ENCODE data around the gene KIAA1191. TPM values are rescaled to one million over a fixed set of nuclear protein-coding genes. Genes with fewer than 3 reads are reported as not detected.
"Not testable (repeated sequence)": the region's sequence is repeated elsewhere in the genome, so short reads cannot be mapped to it uniquely, and the experiment has no call there.

Gene KIAA1191
- total and polyA plus RNA-seq, 5 donors, result 70.5 to 99.7 (median 96.9) TPM

- no peaks in the 10 kb centered on the region for H3K4me1 ChIP-seq (ENCODE audit: control insufficient read depth, insufficient read depth, low read length)
- no peaks in the 10 kb centered on the region for H3K27me3 ChIP-seq (ENCODE audit: control insufficient read depth, insufficient read depth)
- no peak overlapping the region for H3K4me3 ChIP-seq (ENCODE audit: low read length)
- no peak overlapping the region for H3K27ac ChIP-seq (ENCODE audit: low read length)
- intact Hi-C loops (cut with DNase I), result no loop called here
- no peaks in the 10 kb centered on the region for H3K9me3 ChIP-seq (ENCODE audit: control insufficient read depth, low read length)
- no peak for ATAC-seq
- 90% methylated on average over 2 of the region's 2 CpGs for WGBS
- no peak for DNase-seq
These were observed 20.0 kb downstream of the KIAA1191 start for GRCh38 chr5:176341325-176342157.

- Histone ChIP-seq H3K9me3 (ENCODE audit: control insufficient read depth, low read length) (no peaks in the 10 kb centered on the region), H3K27me3 (ENCODE audit: control insufficient read depth, insufficient read depth) (no peaks in the 10 kb centered on the region), H3K4me1 (ENCODE audit: control insufficient read depth, insufficient read depth, low read length) (no peaks in the 10 kb centered on the region), H3K27ac (ENCODE audit: low read length) (no peak overlapping the region), H3K4me3 (ENCODE audit: low read length) (no peak overlapping the region)
- ATAC-seq, result no peak
- intact Hi-C loops (cut with DNase I), result no loop called here
- DNase-seq, result no peak
- WGBS, result 96% methylated on average over 5 of the region's 5 CpGs
These were observed 22.3 kb downstream of the KIAA1191 start for GRCh38 chr5:176339304-176339703.

DNA sequence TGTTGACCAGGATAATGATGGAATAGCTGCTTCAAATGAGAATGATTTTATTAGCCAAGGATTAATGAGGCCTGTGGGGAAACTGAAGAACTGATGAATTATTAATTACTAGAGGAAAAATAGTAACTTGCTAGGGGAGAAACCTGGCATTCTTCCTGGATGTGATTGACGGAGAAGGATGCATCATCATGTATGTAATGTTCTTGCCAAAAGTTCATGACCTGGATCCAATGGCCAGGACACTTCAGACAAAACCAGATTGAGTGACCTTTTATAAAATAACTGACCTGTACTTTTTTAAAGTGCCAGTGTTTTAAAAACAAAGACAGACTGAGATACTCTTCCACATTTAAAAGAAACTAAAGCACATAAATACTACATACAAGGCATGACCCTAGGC lies 23.7 kb downstream of the KIAA1191 start:
- no peaks in the 10 kb centered on the region for H3K4me1 ChIP-seq (ENCODE audit: control insufficient read depth, insufficient read depth, low read length)
- H3K27me3 ChIP-seq (ENCODE audit: control insufficient read depth, insufficient read depth), result no peaks in the 10 kb centered on the region
- no peak overlapping the region for H3K27ac ChIP-seq (ENCODE audit: low read length)
- DNase-seq (no peak), ATAC-seq (no peak)
- no peaks in the 10 kb centered on the region for H3K9me3 ChIP-seq (ENCODE audit: control insufficient read depth, low read length)
- no peak overlapping the region for H3K4me3 ChIP-seq (ENCODE audit: low read length)
- intact Hi-C loops (cut with DNase I), result no loop called here
- 55% methylated on average over 1 of the region's 1 CpG for WGBS

GRCh38 chr5:176334031-176334770 lies 27.4 kb downstream of the KIAA1191 start:
- DNase-seq, result no peak
- Histone ChIP-seq H3K27ac (ENCODE audit: low read length) (no peak overlapping the region), H3K9me3 (ENCODE audit: control insufficient read depth, low read length) (no peaks in the 10 kb centered on the region), H3K4me3 (ENCODE audit: low read length) (no peak overlapping the region), H3K27me3 (ENCODE audit: control insufficient read depth, insufficient read depth) (no peaks in the 10 kb centered on the region), H3K4me1 (ENCODE audit: control insufficient read depth, insufficient read depth, low read length) (no peaks in the 10 kb centered on the region)
- intact Hi-C loops (cut with DNase I), result no loop called here
- no peak for ATAC-seq

DNA sequence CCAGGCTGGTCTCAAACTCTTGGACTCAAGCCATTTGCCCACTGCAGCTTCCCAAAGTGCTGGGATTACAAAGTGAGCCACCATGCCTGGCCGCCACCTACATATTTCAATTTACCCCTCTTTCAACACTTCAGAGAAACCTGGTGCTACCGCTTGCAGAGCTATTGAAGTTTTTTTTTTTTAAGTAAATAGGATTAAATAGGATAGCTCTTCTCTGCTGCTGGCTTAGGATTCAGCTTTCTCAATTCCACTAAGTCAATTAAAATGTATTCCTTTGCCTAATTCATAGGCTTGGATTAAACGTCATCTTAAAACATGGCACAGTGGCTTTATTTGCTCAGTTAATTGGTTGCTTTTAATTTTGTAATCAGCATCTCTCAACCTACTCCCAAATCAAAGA lies 41.0 kb downstream of the KIAA1191 start:
- H3K27ac ChIP-seq (ENCODE audit: low read length), result no peak overlapping the region
- 98% methylated on average over 3 of the region's 3 CpGs for WGBS
- DNase-seq (no peak), ATAC-seq (no peak)
- H3K27me3 ChIP-seq (ENCODE audit: control insufficient read depth, insufficient read depth), result no peaks in the 10 kb centered on the region
- H3K9me3 ChIP-seq (ENCODE audit: control insufficient read depth, low read length), result no peaks in the 10 kb centered on the region
- H3K4me1 ChIP-seq (ENCODE audit: control insufficient read depth, insufficient read depth, low read length), result no peaks in the 10 kb centered on the region
- intact Hi-C loops (cut with DNase I), result no loop called here
- no peak overlapping the region for H3K4me3 ChIP-seq (ENCODE audit: low read length)

DNA sequence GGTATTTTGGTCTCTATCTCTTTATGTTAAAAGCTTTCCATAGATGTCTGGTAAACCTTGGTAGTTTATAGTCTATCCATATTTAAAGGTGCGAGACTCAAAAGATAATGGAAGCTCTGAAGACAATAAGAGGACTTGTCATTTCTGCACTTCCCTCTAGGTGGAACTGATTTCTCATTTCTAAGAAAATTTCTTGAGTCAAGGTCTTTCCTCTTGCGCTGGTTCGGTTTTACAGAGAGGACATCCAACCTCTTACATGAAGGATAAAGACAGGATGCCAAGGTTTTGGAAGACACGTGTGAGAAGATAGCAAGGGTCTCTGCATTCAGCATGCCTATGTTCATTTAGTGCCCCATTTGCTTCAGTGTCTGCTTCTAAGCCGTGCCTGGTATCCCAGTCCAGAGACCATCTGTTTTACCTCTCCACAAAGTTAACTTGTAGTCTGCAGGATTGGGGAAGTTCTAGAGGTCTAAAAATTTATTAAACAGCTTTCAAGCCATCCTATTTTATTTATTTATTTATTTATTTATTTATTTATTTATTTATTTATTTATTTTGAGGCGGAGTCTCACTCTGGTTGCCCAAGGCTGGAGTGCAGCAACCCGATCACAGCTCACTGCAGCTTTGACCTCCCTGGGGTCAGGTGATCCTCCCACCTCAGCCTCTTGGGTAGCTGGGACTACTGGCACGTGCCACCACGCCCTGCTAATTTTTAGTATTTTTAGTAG lies 41.6 kb downstream of the KIAA1191 start:
- intact Hi-C loops (cut with DNase I), result no loop called here
- H3K4me1 ChIP-seq (ENCODE audit: control insufficient read depth, insufficient read depth, low read length), result no peaks in the 10 kb centered on the region
- no peaks in the 10 kb centered on the region for H3K9me3 ChIP-seq (ENCODE audit: control insufficient read depth, low read length)
- no peak overlapping the region for H3K4me3 ChIP-seq (ENCODE audit: low read length)
- WGBS, result 78% methylated on average over 9 of the region's 9 CpGs
- H3K27me3 ChIP-seq (ENCODE audit: control insufficient read depth, insufficient read depth), result no peaks in the 10 kb centered on the region
- no peak for ATAC-seq
- H3K27ac ChIP-seq (ENCODE audit: low read length), result no peak overlapping the region
- DNase-seq, result no peak

- Histone ChIP-seq H3K27ac (ENCODE audit: low read length) (no peak overlapping the region), H3K9me3 (ENCODE audit: control insufficient read depth, low read length) (no peaks in the 10 kb centered on the region), H3K4me1 (ENCODE audit: control insufficient read depth, insufficient read depth, low read length) (no peaks in the 10 kb centered on the region), H3K27me3 (ENCODE audit: control insufficient read depth, insufficient read depth) (no peaks in the 10 kb centered on the region), H3K4me3 (ENCODE audit: low read length) (no peak overlapping the region)
- intact Hi-C loops (cut with DNase I), result no loop called here
- DNase-seq, result no peak
- 89% methylated on average over 7 of the region's 7 CpGs for WGBS
- no peak for ATAC-seq
These were observed 43.8 kb downstream of the KIAA1191 start for GRCh38 chr5:176317534-176318374.

GRCh38 chr5:176305356-176305755 lies 56.2 kb downstream of the KIAA1191 start:
- ATAC-seq; H3K27me3 ChIP-seq (ENCODE audit: control insufficient read depth, insufficient read depth); H3K27ac ChIP-seq (ENCODE audit: low read length); H3K4me3 ChIP-seq (ENCODE audit: low read length); intact Hi-C loops (cut with DNase I); H3K4me1 ChIP-seq (ENCODE audit: control insufficient read depth, insufficient read depth, low read length); DNase-seq; H3K9me3 ChIP-seq (ENCODE audit: control insufficient read depth, low read length): not testable (repeated sequence)
- WGBS, result 95% methylated on average over 13 of the region's 31 CpGs

All from right cardiac atrium (tissue), 5 donors.